MM.1S (cell line): ENCODE measurements around the gene SLC6A9.

ENCODE experiments used
- DNase-seq: peaks from one replicate; pipeline ENCODE4 v3.0.0-alpha.2; 2015
- H2AFZ ChIP-seq: fragments of 300-600 bp; sonication (generic); 2 replicates; pipeline ENCODE4 v1.6.0; 2016; ENCODE audit warnings: antibody characterized with exemption, low read length
- H3F3A ChIP-seq: fragments of 300-600 bp; sonication (generic); 2 replicates; pipeline ENCODE4 v1.6.1; 2016; ENCODE audit warnings: mild to moderate bottlenecking, antibody characterized with exemption, low read length, moderate library complexity, mixed read lengths; ENCODE audit not compliant: insufficient read depth
- H3K27ac ChIP-seq: fragments of 300-600 bp; sonication (generic); 2 replicates; pipeline ENCODE4 v1.5.1; 2016; ENCODE audit warnings: mild to moderate bottlenecking, low read length
- H3K27me3 ChIP-seq: fragments of 300-600 bp; sonication (generic); replicated peaks from 2 replicates; pipeline ENCODE4 v1.6.0; 2016; ENCODE audit warnings: low read length; ENCODE audit not compliant: insufficient read depth
- H3K36me3 ChIP-seq: fragments of 300-600 bp; sonication (generic); replicated peaks from 2 replicates; pipeline ENCODE4 v1.6.1; 2016; ENCODE audit warnings: mild to moderate bottlenecking, low read length, mixed read lengths; ENCODE audit not compliant: insufficient read depth
- H3K4me1 ChIP-seq: fragments of 300-600 bp; sonication (generic); 2 replicates; pipeline ENCODE4 v1.6.1; 2016; ENCODE audit warnings: low read length, mixed read lengths
- H3K4me2 ChIP-seq: fragments of 300-600 bp; sonication (generic); 2 replicates; pipeline ENCODE4 v1.6.0; 2016; ENCODE audit warnings: low read depth, low read length
- H3K4me3 ChIP-seq: fragments of 300-600 bp; sonication (generic); 2 replicates; pipeline ENCODE4 v1.5.1; 2016; ENCODE audit warnings: low read length, mixed read lengths
- H3K79me2 ChIP-seq: fragments of 300-600 bp; sonication (generic); 2 replicates; pipeline ENCODE4 v1.6.1; 2016; ENCODE audit warnings: mixed run types, low read length, mixed read lengths
- H3K9ac ChIP-seq: fragments of 300-600 bp; sonication (generic); 2 replicates; pipeline ENCODE4 v1.6.1; 2016; ENCODE audit warnings: low read length, mixed read lengths
- H3K9me2 ChIP-seq: fragments of 300-600 bp; sonication (generic); replicated peaks from 2 replicates; pipeline ENCODE4 v1.6.1; 2016; ENCODE audit warnings: mild to moderate bottlenecking, low read length, mixed read lengths; ENCODE audit not compliant: insufficient read depth
- H3K9me3 ChIP-seq: fragments of 300-600 bp; sonication (generic); replicated peaks from 2 replicates; pipeline ENCODE4 v1.6.1; 2016; ENCODE audit warnings: mild to moderate bottlenecking, low read length, mixed read lengths; ENCODE audit not compliant: insufficient read depth
- H4K20me1 ChIP-seq: fragments of 300-600 bp; sonication (generic); 2 replicates; pipeline ENCODE4 v1.6.1; 2016; ENCODE audit warnings: mild to moderate bottlenecking, low read length, moderate library complexity, mixed read lengths; ENCODE audit not compliant: insufficient read depth
- CTCF ChIP-seq: fragments of 300-600 bp; sonication (generic); IDR thresholded peaks from 2 replicates; pipeline ENCODE4 v1.5.1; 2016; ENCODE audit warnings: antibody characterized with exemption, low read length, mixed read lengths
- EZH2 ChIP-seq: fragments of 300-600 bp; sonication (generic); optimal IDR thresholded peaks from 2 replicates; pipeline ENCODE3; 2017; ENCODE audit warnings: low read depth, mild to moderate bottlenecking, antibody characterized with exemption, low read length, mixed read lengths
- EZH2phosphoT487 ChIP-seq: fragments of 300-600 bp; sonication (generic); IDR thresholded peaks from 2 replicates; pipeline ENCODE4 v1.6.1; 2018; ENCODE audit warnings: antibody characterized with exemption, low read length

SLC6A9 gene

DNA sequence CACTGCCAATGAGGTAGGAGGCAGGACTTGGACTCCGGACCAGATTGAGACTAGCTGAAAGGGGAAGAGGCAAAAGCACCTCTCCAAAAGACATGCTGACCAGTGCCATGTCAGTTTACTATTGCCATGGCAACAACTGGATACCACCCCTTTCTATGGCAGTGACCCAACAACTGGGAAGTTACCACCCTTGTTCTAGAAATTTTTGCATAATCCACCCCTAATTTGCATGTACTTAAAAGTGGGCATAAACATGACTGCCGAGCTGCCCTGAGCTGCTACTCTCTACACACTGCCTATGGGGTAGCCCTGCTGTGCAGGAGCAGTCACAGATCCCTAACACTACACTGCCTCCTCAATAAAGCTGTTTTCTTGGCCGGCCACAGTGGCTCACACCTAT lies 19.0 kb upstream of the SLC6A9 start:
- no peaks in the 10 kb centered on the region for H3K79me2 ChIP-seq
- TF ChIP-seq EZH2phosphoT487 (no peak), EZH2 (no peak), CTCF (no peak)
- DNase-seq: no peak
- H3K4me1 ChIP-seq: no peaks in the 10 kb centered on the region
- H3F3A ChIP-seq: no peaks in the 10 kb centered on the region
- no peaks in the 10 kb centered on the region for H4K20me1 ChIP-seq
- H3K4me3 ChIP-seq: no peak overlapping the region
- H3K9ac ChIP-seq: no peak overlapping the region
- no peaks in the 10 kb centered on the region for H3K27me3 ChIP-seq
- no peak overlapping the region for H2AFZ ChIP-seq
- no peaks in the 10 kb centered on the region for H3K9me3 ChIP-seq
- H3K9me2 ChIP-seq: no peaks in the 10 kb centered on the region
- no peak overlapping the region for H3K27ac ChIP-seq
- no peaks in the 10 kb centered on the region for H3K36me3 ChIP-seq
- no peak overlapping the region for H3K4me2 ChIP-seq

GRCh38 chr1:44049839-44050238 lies 18.6 kb upstream of the SLC6A9 start:
- no peaks in the 10 kb centered on the region for H3K9me2 ChIP-seq
- H3K27ac ChIP-seq: no peak overlapping the region
- no peaks in the 10 kb centered on the region for H3K27me3 ChIP-seq
- DNase-seq: no peak
- no peak overlapping the region for H2AFZ ChIP-seq
- H3K9me3 ChIP-seq: no peaks in the 10 kb centered on the region
- H3K4me1 ChIP-seq: no peaks in the 10 kb centered on the region
- no peak overlapping the region for H3K4me3 ChIP-seq
- no peaks in the 10 kb centered on the region for H3K79me2 ChIP-seq
- H3K9ac ChIP-seq: no peak overlapping the region
- TF ChIP-seq EZH2phosphoT487 (no peak), CTCF (no peak), EZH2 (no peak)
- no peaks in the 10 kb centered on the region for H3F3A ChIP-seq
- H4K20me1 ChIP-seq: no peaks in the 10 kb centered on the region
- H3K4me2 ChIP-seq: no peak overlapping the region
- no peaks in the 10 kb centered on the region for H3K36me3 ChIP-seq

GRCh38 chr1:44048532-44049215 lies 17.4 kb upstream of the SLC6A9 start:
- H3K9me3 ChIP-seq: no peaks in the 10 kb centered on the region
- no peak overlapping the region for H3K4me3 ChIP-seq
- H3K4me2 ChIP-seq: no peak overlapping the region
- H4K20me1 ChIP-seq: no peaks in the 10 kb centered on the region
- H3K79me2 ChIP-seq: no peaks in the 10 kb centered on the region
- no peaks in the 10 kb centered on the region for H3K36me3 ChIP-seq
- H3F3A ChIP-seq: no peaks in the 10 kb centered on the region
- H2AFZ ChIP-seq: no peak overlapping the region
- no peak for TF ChIP-seq CTCF
- no peak for DNase-seq
- H3K9me2 ChIP-seq: no peaks in the 10 kb centered on the region
- H3K27me3 ChIP-seq: no peaks in the 10 kb centered on the region
- H3K9ac ChIP-seq: no peak overlapping the region
- H3K27ac ChIP-seq: no peak overlapping the region
- no peaks in the 10 kb centered on the region for H3K4me1 ChIP-seq
